Posterior cingulate gyrus (tissue), 11 donors: Measurements from ENCODE around the gene SHPK.

Experiments
- DNase-seq, 10 donors: peaks; one replicate each; pipeline versions ENCODE4 v3.0.0 to v3.0.0-alpha.2; 2020 to 2021; ENCODE audit warnings: mixed read lengths in 3 of 10
- intact Hi-C: fragments of 100-400 bp; cut with DNase I; formaldehyde crosslinking; loops from one replicate; pipeline ENCODE4 v1.15.1; 2023

The SHPK gene

GRCh38 chr17:3663102-3664011 is 27.3 kb upstream of the SHPK start:
- intact Hi-C loops, result no loop called here
- peak in 1 of 10 donors; percentile 90 for DNase-seq

- peak in 2 of 10 donors; percentile 24 to 59 for DNase-seq
- intact Hi-C loops, result no loop called here
Measured at GRCh38 chr17:3660311-3660891, 24.4 kb upstream of the SHPK start.

- DNase-seq, result peak in 5 of 10 donors; percentile 20 to 90 (median 63)
- intact Hi-C loops, result no loop called here
Measured at GRCh38 chr17:3659541-3660111, 23.6 kb upstream of the SHPK start.

GRCh38 chr17:3658784-3659449 is 22.9 kb upstream of the SHPK start:
- no peak for DNase-seq
- intact Hi-C loops, result no loop called here

GRCh38 chr17:3657874-3658783 is 22.1 kb upstream of the SHPK start:
- DNase-seq, result no peak
- intact Hi-C loops, result no loop called here

- intact Hi-C loops, result no loop called here
- DNase-seq, result no peak
Measured at GRCh38 chr17:3657588-3657869, 21.5 kb upstream of the SHPK start.

GRCh38 chr17:3656755-3657587 is 20.9 kb upstream of the SHPK start:
- no peak for DNase-seq
- intact Hi-C loops, result no loop called here

- intact Hi-C loops, result no loop called here
- DNase-seq, result no peak
Measured at GRCh38 chr17:3656353-3656752, 20.3 kb upstream of the SHPK start.

GRCh38 chr17:3655766-3656165 is 19.7 kb upstream of the SHPK start:
- intact Hi-C loops, result no loop called here
- DNase-seq, result no peak

- intact Hi-C loops, result loop anchor here (5.0 kb wide), 1 partner anchor 111 kb away; no protein-coding TSS in a partner anchor
- DNase-seq, result peak; percentile 56 to 96 (median 78)
Measured at GRCh38 chr17:3647769-3648555, 11.9 kb upstream of the SHPK start.

GRCh38 chr17:3647251-3647650 is 11.2 kb upstream of the SHPK start:
- DNase-seq, result no peak
- intact Hi-C loops, result loop anchor here (5.0 kb wide), 1 partner anchor 110 kb away; no protein-coding TSS in a partner anchor

- intact Hi-C loops, result loop anchor here (5.0 kb wide), 1 partner anchor 108 kb away; no protein-coding TSS in a partner anchor
- no peak for DNase-seq
Measured at GRCh38 chr17:3645310-3645709, 9.3 kb upstream of the SHPK start.

GRCh38 chr17:3643889-3644349 is 7.9 kb upstream of the SHPK start:
- DNase-seq, result peak in 1 of 10 donors; percentile 7
- intact Hi-C loops, result no loop called here

GRCh38 chr17:3641717-3642486 is 5.9 kb upstream of the SHPK start:
- intact Hi-C loops, result no loop called here
- DNase-seq, result peak in 1 of 10 donors; percentile 9

GRCh38 chr17:3641014-3641413 is 5.0 kb upstream of the SHPK start:
- intact Hi-C loops, result no loop called here

GRCh38 chr17:3639981-3640596 is 4.0 kb upstream of the SHPK start:
- peak in 2 of 10 donors; percentile 22 to 34 for DNase-seq
- intact Hi-C loops, result loop anchor here (5.0 kb wide), 1 partner anchor 593 kb away; no protein-coding TSS in a partner anchor

More at GRCh38 chr17:3641014-3641413, 5.0 kb upstream of the SHPK start:
- DNase-seq, result peak in 2 of 10 donors; percentile 7 to 19

GRCh38 chr17:3636908-3637373 is 891 bp upstream of the SHPK start:
- no peak for DNase-seq
- intact Hi-C loops, result loop anchor here (1.0 to 5.0 kb wide), 2 partner anchors 31 to 590 kb away; partner anchors contain the start of genes EMC6 and TAX1BP3
